ENCODE results near the gene GPS1.

The GPS1 gene

DNA sequence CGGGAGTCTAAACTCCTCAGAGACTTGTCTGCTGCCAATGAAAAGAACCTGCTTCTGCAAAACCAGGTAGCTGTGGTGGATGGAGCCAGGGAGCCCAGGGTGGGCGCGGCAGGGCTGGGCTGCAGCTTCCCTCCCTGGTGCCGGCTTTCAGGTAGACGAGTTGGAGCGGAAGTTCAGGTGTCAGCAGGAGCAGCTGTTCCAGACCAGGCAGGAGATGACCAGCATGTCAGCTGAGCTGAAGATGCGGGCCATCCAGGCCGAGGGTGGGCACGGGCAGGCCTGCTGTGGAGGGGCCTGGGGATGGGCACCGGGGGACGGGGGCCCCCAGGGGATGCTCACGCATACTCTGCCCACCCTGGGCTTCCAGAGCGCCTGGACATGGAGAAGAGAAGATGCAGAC is 23.5 kb upstream of the GPS1 start:
- TF ChIP-seq GATA3 (IDR thresholded peaks at IDR 0.05; ENCODE audit: low read depth, low read length) (no peak), GATA2 (IDR thresholded peaks at IDR 0.05; ENCODE audit: low read depth, low read length) (no peak)

GRCh38 chr17:82028966-82029365 is 22.7 kb upstream of the GPS1 start:
- TF ChIP-seq GATA3 (IDR thresholded peaks at IDR 0.05; ENCODE audit: low read depth, low read length) (no peak), GATA2 (IDR thresholded peaks at IDR 0.05; ENCODE audit: low read depth, low read length) (no peak)

GRCh38 chr17:82029391-82029790 is 22.3 kb upstream of the GPS1 start:
- TF ChIP-seq GATA3 (IDR thresholded peaks at IDR 0.05; ENCODE audit: low read depth, low read length): no peak
- TF ChIP-seq GATA2 (IDR thresholded peaks at IDR 0.05; ENCODE audit: low read depth, low read length): no peak

DNA sequence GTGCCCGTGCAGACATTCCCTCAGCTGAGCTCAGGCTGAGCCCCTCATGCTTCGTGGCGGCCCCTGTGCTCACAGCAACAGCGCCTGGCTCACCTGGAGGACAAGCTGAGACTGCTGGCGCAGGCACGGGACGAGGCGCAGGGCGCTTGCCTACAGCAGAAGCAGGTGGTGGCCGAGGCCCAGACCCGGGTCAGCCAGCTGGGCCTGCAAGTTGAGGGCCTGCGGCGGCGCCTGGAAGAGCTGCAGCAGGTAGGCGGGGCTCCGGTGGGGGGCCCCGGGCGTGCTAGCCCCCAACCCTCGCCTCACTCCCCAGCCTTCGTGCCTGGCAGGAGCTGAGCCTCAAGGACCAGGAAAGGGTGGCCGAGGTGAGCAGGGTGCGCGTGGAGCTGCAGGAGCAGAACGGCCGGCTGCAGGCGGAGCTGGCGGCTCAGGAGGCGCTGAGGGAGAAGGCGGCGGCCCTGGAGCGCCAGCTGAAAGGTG is 21.7 kb upstream of the GPS1 start:
- no peak for TF ChIP-seq GATA3 (IDR thresholded peaks at IDR 0.05; ENCODE audit: low read depth, low read length)
- TF ChIP-seq GATA2 (IDR thresholded peaks at IDR 0.05; ENCODE audit: low read depth, low read length): no peak

GRCh38 chr17:82030470-82031302 is 21.0 kb upstream of the GPS1 start:
- no peak for TF ChIP-seq GATA3 (IDR thresholded peaks at IDR 0.05; ENCODE audit: low read depth, low read length)
- TF ChIP-seq GATA2 (IDR thresholded peaks at IDR 0.05; ENCODE audit: low read depth, low read length): no peak

DNA sequence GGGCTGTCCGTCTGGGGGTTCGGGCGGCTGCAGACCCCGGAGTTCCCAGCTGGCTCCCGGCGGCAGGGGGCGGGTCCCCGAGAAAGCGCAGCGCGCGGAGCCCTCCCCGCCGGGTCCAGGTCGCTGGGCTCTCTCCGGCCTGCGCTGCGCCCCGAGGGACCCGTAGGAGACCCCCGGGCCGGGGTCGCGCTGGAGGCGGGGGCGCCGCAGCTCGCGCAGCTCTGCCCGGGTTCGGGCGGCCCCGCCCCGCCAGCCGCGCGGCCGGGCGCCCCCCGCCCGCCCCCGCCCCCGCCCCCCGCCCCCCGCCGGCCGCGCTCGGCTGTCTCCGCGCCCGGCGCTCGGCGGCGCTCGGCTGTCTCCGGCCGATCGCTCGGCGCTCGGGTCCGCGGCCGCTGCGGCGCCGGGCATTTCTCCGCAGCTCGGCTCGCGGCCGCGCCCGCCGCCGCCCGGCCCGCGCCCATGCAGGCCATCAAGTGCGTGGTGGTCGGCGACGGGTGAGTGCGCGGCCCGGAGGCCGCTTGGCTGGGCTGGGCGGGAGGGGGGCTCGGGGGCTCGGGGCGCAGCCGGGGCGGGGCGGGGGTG is 20.3 kb upstream of the GPS1 start, which contains the start of gene RAC3:
TSS of gene RAC3 (plus strand) at position 376 of the 582 bp plus-strand sequence. CDS start at position 460, 84 bp downstream.
- TF ChIP-seq GATA3 (IDR thresholded peaks at IDR 0.05; ENCODE audit: low read depth, low read length) (no peak), GATA2 (IDR thresholded peaks at IDR 0.05; ENCODE audit: low read depth, low read length) (no peak)

- TF ChIP-seq GATA3 (IDR thresholded peaks at IDR 0.05; ENCODE audit: low read depth, low read length): no peak
- no peak for TF ChIP-seq GATA2 (IDR thresholded peaks at IDR 0.05; ENCODE audit: low read depth, low read length)
Observed at GRCh38 chr17:82031885-82032627, 19.6 kb upstream of the GPS1 start.

GRCh38 chr17:82033359-82034085 is 18.2 kb upstream of the GPS1 start:
- no peak for TF ChIP-seq GATA3 (IDR thresholded peaks at IDR 0.05; ENCODE audit: low read depth, low read length)
- TF ChIP-seq GATA2 (IDR thresholded peaks at IDR 0.05; ENCODE audit: low read depth, low read length): no peak

DNA sequence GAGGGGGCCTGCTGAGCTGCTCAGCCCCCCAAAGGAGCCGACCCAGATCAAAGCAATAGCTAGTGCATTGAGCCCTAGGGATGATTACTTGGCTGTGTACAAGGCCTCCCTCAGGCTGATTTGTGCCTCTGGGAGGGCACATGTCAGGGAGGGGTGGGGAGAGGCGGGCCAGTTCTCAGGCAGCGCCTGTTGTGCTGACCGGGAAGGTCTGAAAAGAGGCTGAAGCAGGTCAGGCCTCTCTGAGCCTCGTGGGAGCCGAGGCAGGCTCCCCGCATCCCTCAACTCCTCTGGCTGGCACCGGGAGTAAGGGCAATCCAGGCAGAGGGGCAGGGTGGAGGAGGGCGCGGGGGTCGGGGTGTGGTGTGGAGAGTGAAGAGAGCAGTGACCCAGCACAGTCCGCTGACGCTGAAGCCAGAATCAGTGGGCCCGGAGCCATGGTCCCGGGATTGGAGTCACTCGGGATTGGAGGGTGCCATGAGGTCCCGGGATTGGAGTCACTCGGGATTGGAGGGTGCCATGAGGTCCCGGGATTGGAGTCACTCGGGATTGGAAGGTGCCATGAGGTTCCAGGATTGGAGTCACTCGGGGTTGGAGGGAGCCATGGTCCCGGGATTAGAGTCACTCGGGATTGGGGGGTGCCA is 17.2 kb upstream of the GPS1 start:
- TF ChIP-seq GATA2 (IDR thresholded peaks at IDR 0.05; ENCODE audit: low read depth, low read length) (no peak), GATA3 (IDR thresholded peaks at IDR 0.05; ENCODE audit: low read depth, low read length) (no peak)

- TF ChIP-seq GATA3 (IDR thresholded peaks at IDR 0.05; ENCODE audit: low read depth, low read length) (no peak), GATA2 (IDR thresholded peaks at IDR 0.05; ENCODE audit: low read depth, low read length) (no peak)
Observed at GRCh38 chr17:82035488-82035887, 16.2 kb upstream of the GPS1 start.

DNA sequence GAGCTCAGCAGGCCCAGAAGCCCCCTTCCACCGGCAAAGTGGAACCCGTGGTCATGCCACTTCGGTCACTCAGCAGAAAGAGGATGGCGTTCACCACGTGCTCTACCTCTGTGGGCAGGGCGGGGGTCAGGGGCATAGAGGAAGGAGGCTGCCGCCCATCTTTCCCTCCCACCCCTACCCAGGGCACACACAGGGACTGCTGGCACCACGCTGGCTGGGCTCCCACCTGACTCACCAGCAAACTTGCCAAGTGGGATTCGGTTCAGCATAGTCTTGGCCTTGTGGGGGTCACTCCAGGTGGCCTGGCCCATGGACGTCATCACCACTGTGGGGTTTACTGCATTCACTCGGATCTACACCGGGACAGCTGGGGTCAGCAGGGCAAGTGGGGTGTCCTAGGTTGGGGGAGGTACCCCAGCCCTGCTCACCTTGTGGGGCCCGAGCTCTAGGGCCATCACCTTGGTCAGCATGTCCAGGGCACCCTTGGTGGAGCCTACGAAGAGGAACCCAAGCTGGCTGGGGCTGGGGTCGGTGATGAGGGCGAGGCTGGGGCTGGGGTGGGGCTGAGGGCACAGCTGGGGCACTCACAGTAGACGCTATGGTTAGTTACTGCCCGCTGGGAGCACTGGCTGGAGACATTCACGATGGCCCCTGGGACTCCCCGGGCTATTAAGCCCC is 15.6 kb upstream of the GPS1 start:
- TF ChIP-seq GATA2 (IDR thresholded peaks at IDR 0.05; ENCODE audit: low read depth, low read length) (no peak), GATA3 (IDR thresholded peaks at IDR 0.05; ENCODE audit: low read depth, low read length) (no peak)

DNA sequence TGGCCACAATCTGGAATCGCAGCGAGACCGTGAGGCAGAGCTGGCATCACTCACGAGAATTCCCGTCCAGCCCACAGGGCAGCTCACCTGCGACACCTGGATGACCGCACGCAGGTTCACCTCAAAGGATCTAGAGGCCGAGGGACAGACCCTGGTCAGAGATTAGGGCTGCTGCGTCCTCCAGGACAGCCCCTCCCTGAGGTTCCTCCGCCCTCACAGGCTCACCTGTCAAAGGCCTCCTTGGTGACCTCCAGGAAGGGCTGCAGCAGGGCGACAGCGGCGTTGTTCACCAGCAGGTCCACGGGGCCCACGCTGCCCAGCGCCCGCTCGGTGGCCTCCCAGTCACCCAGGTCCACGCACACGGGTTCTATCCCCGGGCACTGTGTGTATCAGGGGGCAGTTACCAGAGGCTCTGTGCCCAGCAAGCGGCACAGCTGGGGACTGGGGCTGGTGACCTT is 15.0 kb upstream of the GPS1 start:
- TF ChIP-seq GATA3 (IDR thresholded peaks at IDR 0.05; ENCODE audit: low read depth, low read length): no peak
- TF ChIP-seq GATA2 (IDR thresholded peaks at IDR 0.05; ENCODE audit: low read depth, low read length): no peak
